ENCODE results near the gene DPRX.

Gene DPRX

GRCh38 chr19:53655042-53655665 is 23.4 kb downstream of the DPRX start:
- WGBS (ENCODE audit: insufficient coverage): 95% methylated on average over 4 of the region's 8 CpGs
- CTCF ChIA-PET: no interaction called here
- POLR2A ChIA-PET: no interaction called here

GRCh38 chr19:53657330-53657729 is 25.5 kb downstream of the DPRX start:
- no peaks in the 10 kb centered on the region for H3K36me3 ChIP-seq (ENCODE audit: control insufficient read depth in 4 of 4, insufficient read depth in 4 of 4, low read length in 3 of 4)
- H3K27me3 ChIP-seq (replicated peaks in 2 of 5; ENCODE audit: control insufficient read depth in 4 of 5, insufficient read depth in 5 of 5, low read length in 4 of 5): no peaks in the 10 kb centered on the region
- no peak for DNase-seq
- CTCF ChIA-PET: no interaction called here
- peaks cover 0 to 5% (median 0%) of the 10 kb centered on the region in 4 experiments for H3K4me1 ChIP-seq (ENCODE audit: control extremely low read depth in 1 of 4, control insufficient read depth in 4 of 4, insufficient read depth in 4 of 4, low read length in 3 of 4)
- H3K27ac ChIP-seq (ENCODE audit: insufficient read depth in 1 of 2, low read depth in 1 of 2, low read length in 2 of 2, poor library complexity in 1 of 2, severe bottlenecking in 2 of 2): no peak overlapping the region
- POLR2A ChIA-PET: no interaction called here
- H3K4me3 ChIP-seq (ENCODE audit: control insufficient read depth in 1 of 7, extremely low read depth in 1 of 7, insufficient read depth in 4 of 7, low read depth in 2 of 7, low read length in 6 of 7): no peak overlapping the region
- 100% methylated on average over 3 of the region's 4 CpGs for whole genome bisulfite sequencing (ENCODE audit: insufficient coverage)
- H3K9me3 ChIP-seq (ENCODE audit: control extremely low read depth in 1 of 5, control insufficient read depth in 4 of 5, insufficient read depth in 2 of 5, low read depth in 1 of 5, low read length in 4 of 5): peaks cover 0 to 10% (median 2%) of the 10 kb centered on the region in 5 experiments

More at GRCh38 chr19:53655042-53655665, 23.4 kb downstream of the DPRX start:
- no peaks in the 10 kb centered on the region for H3K27me3 ChIP-seq (replicated peaks in 2 of 5; ENCODE audit: control insufficient read depth in 4 of 5, insufficient read depth in 5 of 5, low read length in 4 of 5)
- H3K4me1 ChIP-seq (ENCODE audit: control extremely low read depth in 1 of 4, control insufficient read depth in 4 of 4, insufficient read depth in 4 of 4, low read length in 3 of 4): peaks cover 0 to 5% (median 0%) of the 10 kb centered on the region in 4 experiments
- DNase-seq: no peak
- H3K36me3 ChIP-seq (ENCODE audit: control insufficient read depth in 4 of 4, insufficient read depth in 4 of 4, low read length in 3 of 4): no peaks in the 10 kb centered on the region
- no peak overlapping the region for H3K27ac ChIP-seq (ENCODE audit: insufficient read depth in 1 of 2, low read depth in 1 of 2, low read length in 2 of 2, poor library complexity in 1 of 2, severe bottlenecking in 2 of 2)
- peaks cover 0 to 15% (median 4%) of the 10 kb centered on the region in 5 experiments for H3K9me3 ChIP-seq (ENCODE audit: control extremely low read depth in 1 of 5, control insufficient read depth in 4 of 5, insufficient read depth in 2 of 5, low read depth in 1 of 5, low read length in 4 of 5)
- H3K4me3 ChIP-seq (ENCODE audit: control insufficient read depth in 1 of 7, extremely low read depth in 1 of 7, insufficient read depth in 4 of 7, low read depth in 2 of 7, low read length in 6 of 7): no peak overlapping the region

GRCh38 chr19:53657778-53658177 is 26.0 kb downstream of the DPRX start:
- POLR2A ChIA-PET: no interaction called here
- CTCF ChIA-PET: interaction anchor here (2.3 kb wide), 1 partner anchor 65 kb away, joined by 10 read pairs; no protein-coding TSS in a partner anchor
- H3K9me3 ChIP-seq (ENCODE audit: control extremely low read depth in 1 of 5, control insufficient read depth in 4 of 5, insufficient read depth in 2 of 5, low read depth in 1 of 5, low read length in 4 of 5): peaks cover 0 to 6% (median 2%) of the 10 kb centered on the region in 5 experiments

GRCh38 chr19:53659292-53659691 is 27.5 kb downstream of the DPRX start:
- H3K4me3 ChIP-seq (ENCODE audit: control insufficient read depth in 1 of 7, extremely low read depth in 1 of 7, insufficient read depth in 4 of 7, low read depth in 2 of 7, low read length in 6 of 7): peak overlapping the region in 3 of 7 experiments; percentile 29 to 61 (median 54)
- ChIA-PET CTCF (interaction anchor here (0.6 to 2.3 kb wide), 13 partner anchors 9 to 422 kb away, joined by 3 to 10 read pairs (median 3); partner anchors contain the start of gene TARM1), POLR2A (no interaction called here)
- WGBS (ENCODE audit: insufficient coverage): 0% methylated on average over 3 of the region's 6 CpGs
- peaks cover 0 to 5% (median 0%) of the 10 kb centered on the region in 4 experiments for H3K4me1 ChIP-seq (ENCODE audit: control extremely low read depth in 1 of 4, control insufficient read depth in 4 of 4, insufficient read depth in 4 of 4, low read length in 3 of 4)
- peak overlapping the region in 1 of 2 experiments; percentile 56 for H3K27ac ChIP-seq (ENCODE audit: insufficient read depth in 1 of 2, low read depth in 1 of 2, low read length in 2 of 2, poor library complexity in 1 of 2, severe bottlenecking in 2 of 2)
- peak; percentile 91 to 97 (median 97) for DNase-seq
- H3K27me3 ChIP-seq (replicated peaks in 2 of 5; ENCODE audit: control insufficient read depth in 4 of 5, insufficient read depth in 5 of 5, low read length in 4 of 5): no peaks in the 10 kb centered on the region
- H3K36me3 ChIP-seq (ENCODE audit: control insufficient read depth in 4 of 4, insufficient read depth in 4 of 4, low read length in 3 of 4): no peaks in the 10 kb centered on the region
- H3K9me3 ChIP-seq (ENCODE audit: control extremely low read depth in 1 of 5, control insufficient read depth in 4 of 5, insufficient read depth in 2 of 5, low read depth in 1 of 5, low read length in 4 of 5): peaks cover 0 to 4% (median 2%) of the 10 kb centered on the region in 5 experiments

More at GRCh38 chr19:53657778-53658177, 26.0 kb downstream of the DPRX start:
- 97% methylated on average over 7 of the region's 7 CpGs for WGBS (ENCODE audit: insufficient coverage)
- Histone ChIP-seq H3K27me3 (replicated peaks in 2 of 5; ENCODE audit: control insufficient read depth in 4 of 5, insufficient read depth in 5 of 5, low read length in 4 of 5) (no peaks in the 10 kb centered on the region), H3K27ac (ENCODE audit: insufficient read depth in 1 of 2, low read depth in 1 of 2, low read length in 2 of 2, poor library complexity in 1 of 2, severe bottlenecking in 2 of 2) (no peak overlapping the region), H3K4me1 (ENCODE audit: control extremely low read depth in 1 of 4, control insufficient read depth in 4 of 4, insufficient read depth in 4 of 4, low read length in 3 of 4) (peaks cover 0 to 5% (median 0%) of the 10 kb centered on the region in 4 experiments), H3K36me3 (ENCODE audit: control insufficient read depth in 4 of 4, insufficient read depth in 4 of 4, low read length in 3 of 4) (no peaks in the 10 kb centered on the region), H3K4me3 (ENCODE audit: control insufficient read depth in 1 of 7, extremely low read depth in 1 of 7, insufficient read depth in 4 of 7, low read depth in 2 of 7, low read length in 6 of 7) (no peak overlapping the region)
- DNase-seq: no peak

- peaks cover 0 to 5% (median 0%) of the 10 kb centered on the region in 4 experiments for H3K4me1 ChIP-seq (ENCODE audit: control extremely low read depth in 1 of 4, control insufficient read depth in 4 of 4, insufficient read depth in 4 of 4, low read length in 3 of 4)
- no peak overlapping the region for H3K27ac ChIP-seq (ENCODE audit: insufficient read depth in 1 of 2, low read depth in 1 of 2, low read length in 2 of 2, poor library complexity in 1 of 2, severe bottlenecking in 2 of 2)
- H3K4me3 ChIP-seq (ENCODE audit: control insufficient read depth in 1 of 7, extremely low read depth in 1 of 7, insufficient read depth in 4 of 7, low read depth in 2 of 7, low read length in 6 of 7): no peak overlapping the region
- H3K27me3 ChIP-seq (replicated peaks in 2 of 5; ENCODE audit: control insufficient read depth in 4 of 5, insufficient read depth in 5 of 5, low read length in 4 of 5): no peaks in the 10 kb centered on the region
- H3K9me3 ChIP-seq (ENCODE audit: control extremely low read depth in 1 of 5, control insufficient read depth in 4 of 5, insufficient read depth in 2 of 5, low read depth in 1 of 5, low read length in 4 of 5): peaks cover 0 to 2% (median 0%) of the 10 kb centered on the region in 5 experiments
- H3K36me3 ChIP-seq (ENCODE audit: control insufficient read depth in 4 of 4, insufficient read depth in 4 of 4, low read length in 3 of 4): no peaks in the 10 kb centered on the region
- POLR2A ChIA-PET: no interaction called here
- DNase-seq: no peak
- CTCF ChIA-PET: interaction anchor here (0.7 to 1.1 kb wide), 3 partner anchors 14 to 70 kb away, joined by 3 to 5 read pairs (median 5); no protein-coding TSS in a partner anchor
- 100% methylated on average over 3 of the region's 4 CpGs for WGBS (ENCODE audit: insufficient coverage)
These were observed 28.8 kb downstream of the DPRX start for GRCh38 chr19:53660584-53660983.

- no peak for DNase-seq
- Histone ChIP-seq H3K9me3 (ENCODE audit: control extremely low read depth in 1 of 5, control insufficient read depth in 4 of 5, insufficient read depth in 2 of 5, low read depth in 1 of 5, low read length in 4 of 5) (no peaks in the 10 kb centered on the region), H3K4me1 (ENCODE audit: control extremely low read depth in 1 of 4, control insufficient read depth in 4 of 4, insufficient read depth in 4 of 4, low read length in 3 of 4) (peaks cover 0 to 5% (median 0%) of the 10 kb centered on the region in 4 experiments), H3K27ac (ENCODE audit: insufficient read depth in 1 of 2, low read depth in 1 of 2, low read length in 2 of 2, poor library complexity in 1 of 2, severe bottlenecking in 2 of 2) (no peak overlapping the region), H3K27me3 (replicated peaks in 2 of 5; ENCODE audit: control insufficient read depth in 4 of 5, insufficient read depth in 5 of 5, low read length in 4 of 5) (no peaks in the 10 kb centered on the region), H3K4me3 (ENCODE audit: control insufficient read depth in 1 of 7, extremely low read depth in 1 of 7, insufficient read depth in 4 of 7, low read depth in 2 of 7, low read length in 6 of 7) (no peak overlapping the region), H3K36me3 (ENCODE audit: control insufficient read depth in 4 of 4, insufficient read depth in 4 of 4, low read length in 3 of 4) (no peaks in the 10 kb centered on the region)
- WGBS (ENCODE audit: insufficient coverage): 88% methylated on average over 5 of the region's 6 CpGs
- ChIA-PET POLR2A (no interaction called here), CTCF (interaction anchor here (1.2 kb wide), 2 partner anchors 11 to 69 kb away, joined by 3 to 6 read pairs; no protein-coding TSS in a partner anchor)
These were observed 30.4 kb downstream of the DPRX start for GRCh38 chr19:53662209-53662608.

- H3K27me3 ChIP-seq (replicated peaks in 2 of 5; ENCODE audit: control insufficient read depth in 4 of 5, insufficient read depth in 5 of 5, low read length in 4 of 5): no peaks in the 10 kb centered on the region
- H3K9me3 ChIP-seq (ENCODE audit: control extremely low read depth in 1 of 5, control insufficient read depth in 4 of 5, insufficient read depth in 2 of 5, low read depth in 1 of 5, low read length in 4 of 5): no peaks in the 10 kb centered on the region
- no peaks in the 10 kb centered on the region for H3K36me3 ChIP-seq (ENCODE audit: control insufficient read depth in 4 of 4, insufficient read depth in 4 of 4, low read length in 3 of 4)
- WGBS (ENCODE audit: insufficient coverage): 90% methylated on average over 12 of the region's 12 CpGs
- H3K4me3 ChIP-seq (ENCODE audit: control insufficient read depth in 1 of 7, extremely low read depth in 1 of 7, insufficient read depth in 4 of 7, low read depth in 2 of 7, low read length in 6 of 7): no peak overlapping the region
- no peak for DNase-seq
- no peak overlapping the region for H3K27ac ChIP-seq (ENCODE audit: insufficient read depth in 1 of 2, low read depth in 1 of 2, low read length in 2 of 2, poor library complexity in 1 of 2, severe bottlenecking in 2 of 2)
- peaks cover 0 to 1% (median 0%) of the 10 kb centered on the region in 4 experiments for H3K4me1 ChIP-seq (ENCODE audit: control extremely low read depth in 1 of 4, control insufficient read depth in 4 of 4, insufficient read depth in 4 of 4, low read length in 3 of 4)
- CTCF ChIA-PET: interaction anchor here (1.1 kb wide), 1 partner anchor 71 kb away, joined by 5 read pairs; no protein-coding TSS in a partner anchor
- POLR2A ChIA-PET: no interaction called here
These were observed 32.4 kb downstream of the DPRX start for GRCh38 chr19:53664152-53664551.
